ENCODE measurements around the gene SLC13A2.

DNA sequence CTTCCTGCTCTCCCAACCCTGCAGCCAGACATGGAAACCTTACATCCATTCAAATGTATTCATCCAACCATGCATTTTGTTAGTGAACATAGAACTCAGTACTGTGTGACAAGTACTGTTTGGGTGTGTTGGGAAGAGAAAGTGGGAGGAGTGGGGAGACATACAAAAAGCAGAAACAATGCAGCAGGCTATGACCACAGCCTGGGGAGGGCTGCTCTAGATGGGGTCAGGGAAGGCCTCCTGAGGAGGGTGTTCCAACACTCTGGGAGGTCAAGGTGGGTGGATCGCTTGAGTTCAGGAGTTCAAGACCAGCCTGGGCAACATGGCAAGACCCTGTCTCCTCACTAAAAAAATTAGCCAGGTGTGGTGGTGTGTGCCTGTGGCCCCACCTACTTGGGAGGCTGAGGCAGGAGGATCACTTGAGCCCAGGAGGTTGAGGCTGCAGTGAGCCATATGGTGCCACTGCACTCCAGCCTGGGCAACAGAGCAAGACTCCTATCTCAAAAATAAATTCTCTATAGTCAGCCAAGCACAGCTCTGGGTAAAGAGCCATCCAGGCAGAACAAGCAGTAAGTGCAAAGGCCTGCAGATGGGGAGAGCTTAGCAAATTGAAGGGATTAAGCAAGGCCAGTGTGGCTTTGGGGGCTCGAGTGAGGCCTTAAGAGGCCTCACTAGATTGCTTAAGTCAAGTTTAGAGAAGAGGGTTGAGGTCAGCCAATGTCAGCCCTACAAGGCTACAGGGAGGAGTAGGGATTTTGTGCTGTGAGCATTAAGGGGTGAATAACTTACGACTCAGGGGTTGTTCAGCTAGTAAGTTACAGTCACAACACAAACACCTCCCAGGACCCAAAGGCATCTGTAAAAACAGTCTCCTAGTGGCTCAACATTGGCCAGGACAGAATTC, 5.5 kb downstream of the SLC13A2 start:
- TF ChIP-seq EZH2 (IDR thresholded peaks at IDR 0.05) (no peak), POLR2AphosphoS5 (IDR thresholded peaks at IDR 0.05; ENCODE audit: borderline replicate concordance, low read depth, low read length) (no peak), FOXP2 (optimal IDR thresholded peaks at IDR 0.05; ENCODE audit: control extremely low read depth, extremely low read length, insufficient read depth) (no peak)
